Caco-2 (cell line): ENCODE results near the gene SUSD5. TPM values are rescaled to one million over a fixed set of nuclear protein-coding genes. Genes with fewer than 3 reads are reported as not detected.

Experiments
- BruUV-seq: library from RNA; stranded (reverse); fragments of 400-500 nt; replicated peaks from 2 replicates; lab custom pipeline; 2021; lab: Mats Ljungman, UMichigan
- CTCF ChIA-PET: fragments of 300-600 bp; sonication (Branson Sonifier 250); formaldehyde crosslinking; loops from one replicate; lab custom pipeline; 2022; ENCODE audit warnings: antibody characterized with exemption; lab: Charles Lee
- POLR2A ChIA-PET: fragments of 300-600 bp; sonication (Branson Sonifier 250); formaldehyde crosslinking; loops from one replicate; lab custom pipeline; 2022; ENCODE audit warnings: antibody characterized with exemption; lab: Charles Lee
- DNase-seq, 2 experiments: peaks; one replicate each; pipeline versions ENCODE4 v3.0.0 to v3.0.0-alpha.2; 2020 to 2022
- H3K27me3 ChIP-seq: replicated peaks from 2 replicates; pipeline ENCODE4 v1.6.0; 2011; ENCODE audit warnings: low read length; ENCODE audit not compliant: control insufficient read depth, insufficient read depth
- H3K36me3 ChIP-seq: 2 replicates; pipeline ENCODE4 v1.5.1; 2011; ENCODE audit warnings: low read length; ENCODE audit not compliant: control insufficient read depth, insufficient read depth
- H3K4me1 ChIP-seq: fragments of 250-450 bp; sonication (Bioruptor Pico); 2 replicates; pipeline ENCODE4 v1.5.1; 2020; ENCODE audit warnings: mild to moderate bottlenecking
- H3K4me3 ChIP-seq: 2 replicates; pipeline ENCODE4 v1.5.1; 2011; ENCODE audit warnings: low read depth, mild to moderate bottlenecking, control low read depth, low read length
- H3K9me3 ChIP-seq: fragments of 250-450 bp; sonication (Bioruptor Pico); 2 replicates; pipeline ENCODE4 v1.5.1; 2020; ENCODE audit warnings: mild to moderate bottlenecking, moderate library complexity
- H3K27ac Mint-ChIP-seq: one replicate; pipeline ENCODE4 v1.8.0; 2022; ENCODE audit warnings: mixed read lengths; ENCODE audit not compliant: unreplicated experiment
- H3K27me3 Mint-ChIP-seq: one replicate; pipeline ENCODE4 v1.8.0; 2022; ENCODE audit warnings: mixed read lengths; ENCODE audit not compliant: insufficient read depth, unreplicated experiment
- H3K36me3 Mint-ChIP-seq: one replicate; pipeline ENCODE4 v1.8.0; 2022; ENCODE audit warnings: mild to moderate bottlenecking, mixed read lengths; ENCODE audit not compliant: insufficient read depth, unreplicated experiment
- H3K4me1 Mint-ChIP-seq: one replicate; pipeline ENCODE4 v1.8.0; 2022; ENCODE audit warnings: low read depth, mixed read lengths; ENCODE audit not compliant: unreplicated experiment
- H3K4me3 Mint-ChIP-seq: one replicate; pipeline ENCODE4 v1.8.0; 2022; ENCODE audit warnings: mild to moderate bottlenecking, moderate library complexity, mixed read lengths; ENCODE audit not compliant: unreplicated experiment
- H3K9me3 Mint-ChIP-seq: one replicate; pipeline ENCODE4 v1.8.0; 2022; ENCODE audit warnings: mixed read lengths; ENCODE audit not compliant: unreplicated experiment
- intact Hi-C: fragments of 100-400 bp; cut with micrococcal nuclease; formaldehyde crosslinking; loops from one replicate; pipeline ENCODE4 v1.10.0; 2022; ENCODE audit not compliant: unreplicated experiment
- total RNA-seq: library from RNA; stranded (reverse); gene quantifications from 2 replicates; pipeline ENCODE4 v1.2.3, GENCODE V29; 2022
- TF ChIP-seq, protein P1 (sequence below), 2 experiments: fragments of 200-600 bp in 1 of 2; IDR thresholded peaks; 1 replicate in 1 of 2; 2 replicates in 1 of 2; pipeline versions ENCODE4 v1.5.1 to v1.8.0; 2011 to 2022; ENCODE audit warnings: antibody characterized with exemption in 1 of 2, control low read depth in 1 of 2, inconsistent platforms in 1 of 2, low read depth in 1 of 2, low read length in 1 of 2, mild to moderate bottlenecking in 1 of 2, moderate library complexity in 1 of 2; ENCODE audit not compliant: insufficient read depth in 1 of 2, severe bottlenecking in 1 of 2, unreplicated experiment in 1 of 2

The SUSD5 gene
- total RNA-seq, 1 experiment from 2014 or later: not detected

DNA sequence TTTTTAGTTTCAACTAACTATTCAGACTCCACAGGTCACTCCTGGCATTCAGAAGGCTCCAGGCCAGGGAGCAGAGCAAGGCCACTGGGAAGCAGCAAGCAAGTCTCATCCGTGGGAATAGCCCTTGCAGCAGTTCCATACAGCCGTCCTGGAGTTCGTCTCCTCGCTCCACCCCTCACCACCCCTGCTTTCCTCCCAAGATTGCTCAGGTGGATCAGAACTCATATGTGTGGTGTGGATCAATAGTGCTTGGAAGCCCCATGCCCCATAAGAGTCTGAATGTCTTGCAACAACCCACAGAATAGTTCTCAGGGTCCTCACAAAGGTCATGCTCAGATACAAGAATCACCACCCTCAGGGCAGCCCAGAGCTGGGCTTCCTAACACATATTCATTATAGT is 44.5 kb downstream of the SUSD5 start:
- no peak overlapping the region for H3K4me3 Mint-ChIP-seq
- Histone ChIP-seq H3K4me3 (no peak overlapping the region), H3K9me3 (no peaks in the 10 kb centered on the region), H3K4me1 (no peaks in the 10 kb centered on the region), H3K36me3 (no peaks in the 10 kb centered on the region), H3K27me3 (no peaks in the 10 kb centered on the region)
- TF ChIP-seq, protein P1, sequence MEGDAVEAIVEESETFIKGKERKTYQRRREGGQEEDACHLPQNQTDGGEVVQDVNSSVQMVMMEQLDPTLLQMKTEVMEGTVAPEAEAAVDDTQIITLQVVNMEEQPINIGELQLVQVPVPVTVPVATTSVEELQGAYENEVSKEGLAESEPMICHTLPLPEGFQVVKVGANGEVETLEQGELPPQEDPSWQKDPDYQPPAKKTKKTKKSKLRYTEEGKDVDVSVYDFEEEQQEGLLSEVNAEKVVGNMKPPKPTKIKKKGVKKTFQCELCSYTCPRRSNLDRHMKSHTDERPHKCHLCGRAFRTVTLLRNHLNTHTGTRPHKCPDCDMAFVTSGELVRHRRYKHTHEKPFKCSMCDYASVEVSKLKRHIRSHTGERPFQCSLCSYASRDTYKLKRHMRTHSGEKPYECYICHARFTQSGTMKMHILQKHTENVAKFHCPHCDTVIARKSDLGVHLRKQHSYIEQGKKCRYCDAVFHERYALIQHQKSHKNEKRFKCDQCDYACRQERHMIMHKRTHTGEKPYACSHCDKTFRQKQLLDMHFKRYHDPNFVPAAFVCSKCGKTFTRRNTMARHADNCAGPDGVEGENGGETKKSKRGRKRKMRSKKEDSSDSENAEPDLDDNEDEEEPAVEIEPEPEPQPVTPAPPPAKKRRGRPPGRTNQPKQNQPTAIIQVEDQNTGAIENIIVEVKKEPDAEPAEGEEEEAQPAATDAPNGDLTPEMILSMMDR (IDR thresholded peaks at IDR 0.05; ENCODE audit: insufficient read depth in 1 of 2, low read depth in 1 of 2, low read length in 1 of 2, severe bottlenecking in 1 of 2, unreplicated experiment in 1 of 2): no peak
- H3K9me3 Mint-ChIP-seq: no peaks in the 10 kb centered on the region
- intact Hi-C loops: no loop called here
- no TSS peak for BruUV-seq
- POLR2A ChIA-PET: no interaction called here
- no peaks in the 10 kb centered on the region for H3K27me3 Mint-ChIP-seq
- no peak for DNase-seq
- H3K36me3 Mint-ChIP-seq: no peaks in the 10 kb centered on the region
- H3K4me1 Mint-ChIP-seq: peaks cover 12% of the 10 kb centered on the region
- CTCF ChIA-PET: no interaction called here
- no peak overlapping the region for H3K27ac Mint-ChIP-seq

DNA sequence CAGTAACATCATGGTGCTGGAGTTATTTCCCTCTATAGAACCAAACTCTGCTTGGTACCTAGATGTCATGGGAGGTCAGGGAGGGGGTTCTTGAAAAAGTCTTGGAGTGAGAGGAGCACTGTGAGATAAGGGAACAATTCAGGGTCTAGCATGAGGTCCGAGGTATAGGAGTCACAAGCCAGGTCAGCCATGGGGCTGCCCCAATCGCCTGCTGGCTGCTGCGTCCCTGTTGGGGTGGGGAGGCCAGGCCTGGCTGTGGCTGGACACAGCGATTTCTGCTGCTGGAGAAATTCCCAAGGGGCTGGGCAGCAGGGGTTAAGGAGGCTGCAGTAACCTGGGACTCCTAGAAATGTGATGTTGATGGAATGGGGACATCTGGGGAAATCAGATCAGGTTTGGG is 44.9 kb downstream of the SUSD5 start:
- Mint-ChIP-seq H3K27ac (no peak overlapping the region), H3K4me3 (no peak overlapping the region), H3K36me3 (no peaks in the 10 kb centered on the region), H3K9me3 (no peaks in the 10 kb centered on the region), H3K27me3 (no peaks in the 10 kb centered on the region), H3K4me1 (peaks cover 12% of the 10 kb centered on the region)
- H3K4me3 ChIP-seq: no peak overlapping the region
- H3K4me1 ChIP-seq: no peaks in the 10 kb centered on the region
- CTCF ChIA-PET: no interaction called here
- intact Hi-C loops: no loop called here
- DNase-seq: no peak
- H3K9me3 ChIP-seq: no peaks in the 10 kb centered on the region
- no peaks in the 10 kb centered on the region for H3K36me3 ChIP-seq
- no TSS peak for BruUV-seq
- POLR2A ChIA-PET: no interaction called here
- TF ChIP-seq, protein P1 (IDR thresholded peaks at IDR 0.05; ENCODE audit: insufficient read depth in 1 of 2, low read depth in 1 of 2, low read length in 1 of 2, severe bottlenecking in 1 of 2, unreplicated experiment in 1 of 2): no peak
- H3K27me3 ChIP-seq: no peaks in the 10 kb centered on the region

DNA sequence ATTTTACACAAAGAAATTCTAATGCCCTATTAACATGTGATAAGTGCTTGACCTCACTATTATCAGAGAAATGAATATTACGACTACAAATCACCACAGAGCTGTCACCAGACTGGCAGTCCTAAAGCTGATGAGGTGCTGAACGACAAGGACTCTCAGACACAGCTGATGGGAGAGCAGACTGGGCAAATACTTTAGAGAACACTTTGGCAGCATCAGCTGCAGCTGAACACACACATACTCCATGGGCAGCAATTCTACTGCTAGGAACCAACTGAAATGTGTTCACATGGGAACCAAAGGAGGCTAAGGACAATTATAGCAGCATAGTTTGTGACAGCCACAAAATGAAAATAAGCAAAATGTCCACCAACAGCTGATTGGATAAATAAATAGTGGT is 45.5 kb downstream of the SUSD5 start:
- POLR2A ChIA-PET: no interaction called here
- no peaks in the 10 kb centered on the region for H3K27me3 ChIP-seq
- no TSS peak for BruUV-seq
- H3K4me1 ChIP-seq: no peaks in the 10 kb centered on the region
- no peaks in the 10 kb centered on the region for H3K9me3 ChIP-seq
- Mint-ChIP-seq H3K27ac (no peak overlapping the region), H3K9me3 (no peaks in the 10 kb centered on the region), H3K27me3 (no peaks in the 10 kb centered on the region), H3K4me3 (no peak overlapping the region), H3K36me3 (no peaks in the 10 kb centered on the region), H3K4me1 (peaks cover 12% of the 10 kb centered on the region)
- H3K36me3 ChIP-seq: no peaks in the 10 kb centered on the region
- TF ChIP-seq, protein P1 (IDR thresholded peaks at IDR 0.05; ENCODE audit: insufficient read depth in 1 of 2, low read depth in 1 of 2, low read length in 1 of 2, severe bottlenecking in 1 of 2, unreplicated experiment in 1 of 2): no peak
- intact Hi-C loops: no loop called here
- no peak for DNase-seq
- H3K4me3 ChIP-seq: no peak overlapping the region
- CTCF ChIA-PET: no interaction called here
